ENCODE measurements around the gene PSMG4. TPM values are rescaled to one million over a fixed set of nuclear protein-coding genes. Genes with fewer than 3 reads are reported as not detected.

PSMG4 gene
- total and polyA plus RNA-seq, 9 of the 15 experiments (the other 6 are each of a cell fraction or from before 2014, with no cell fraction given): 12.9 to 185 (median 52.0) TPM

DNA sequence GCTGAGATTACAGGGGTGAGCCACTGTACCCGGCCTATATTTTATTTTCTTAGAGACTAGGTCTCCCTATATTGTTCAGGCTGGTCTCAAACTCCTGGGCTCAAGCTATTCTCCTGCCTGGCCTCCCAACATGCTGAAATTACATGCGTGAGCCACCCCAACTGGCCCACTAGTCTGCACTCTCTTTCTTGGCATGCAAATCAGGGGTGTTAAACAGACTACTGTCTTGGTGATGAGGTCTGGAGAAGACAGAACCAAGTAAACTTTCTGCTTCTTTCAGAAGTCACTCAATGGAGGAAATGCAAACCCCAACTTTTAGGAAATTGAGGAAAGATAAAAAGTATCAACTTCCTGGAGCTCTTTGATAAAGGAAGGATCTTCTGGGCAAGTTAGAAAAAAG lies 23.3 kb upstream of the PSMG4 start:
- H3K4me2 ChIP-seq (ENCODE audit: insufficient read depth, low read length): no peak overlapping the region
- ATAC-seq (no peak), DNase-seq (ENCODE audit: extremely low read depth in 1 of 4, low spot score in 3 of 4) (no peak), FAIRE-seq (no peak)
- peaks cover 9 to 22% of the 10 kb centered on the region in 2 experiments for H3K4me1 ChIP-seq (replicated peaks in 1 of 2; ENCODE audit: control insufficient read depth in 2 of 2, insufficient read depth in 2 of 2, low read length in 2 of 2)
- BruUV-seq (replicated peaks): no TSS peak
- no peak overlapping the region for H2AFZ ChIP-seq (ENCODE audit: low read depth, low read length)
- no peaks in the 10 kb centered on the region for H3K79me2 ChIP-seq (ENCODE audit: control insufficient read depth, insufficient read depth, low read length)
- H3K9ac ChIP-seq (ENCODE audit: insufficient read depth in 1 of 2, low read depth in 2 of 2, low read length in 2 of 2): no peak overlapping the region
- WGBS (ENCODE audit: insufficient coverage, low coverage, missing lambda C conversion rate): 31% methylated on average over 2 of the region's 2 CpGs
- H3K27me3 ChIP-seq (ENCODE audit: control insufficient read depth in 2 of 2, insufficient read depth in 2 of 2, low read length in 2 of 2): peaks cover 16 to 22% of the 10 kb centered on the region in 2 experiments; a peak in 4 of 5 replicates
- H4K20me1 ChIP-seq (replicated peaks; ENCODE audit: control insufficient read depth, insufficient read depth, low read length): no peaks in the 10 kb centered on the region
- ChIA-PET POLR2A (interaction anchor here (0.7 to 2.2 kb wide), 5 partner anchors 16 to 642 kb away, joined by 3 to 7 read pairs (median 3); partner anchors contain the start of gene TUBB2A), CTCF (ENCODE audit: low intra/inter-chr PET ratio) (no interaction called here)
- in situ Hi-C loops (cut with MboI) (no loop called here), intact Hi-C loops (cut with micrococcal nuclease) (no loop called here)
- no peaks in the 10 kb centered on the region for H3K9me1 ChIP-seq (ENCODE audit: control insufficient read depth, insufficient read depth, low read length)
- H3K36me3 ChIP-seq (ENCODE audit: control insufficient read depth, insufficient read depth, low read length): no peaks in the 10 kb centered on the region
- H3K9me3 ChIP-seq (replicated peaks; ENCODE audit: control insufficient read depth, insufficient read depth, low read depth, low read length): no peaks in the 10 kb centered on the region
- no peak overlapping the region for H3K4me3 ChIP-seq
- H3K27ac ChIP-seq (ENCODE audit: extremely low read depth, low read depth, low read length): no peak overlapping the region
- no peak for TF ChIP-seq NR4A1 (CRISPR knock-in tag; IDR thresholded peaks at IDR 0.05)
- TF ChIP-seq NR4A1 (tag; IDR thresholded peaks at IDR 0.05): no peak
- TF ChIP-seq JUNB (CRISPR knock-in tag; conservative IDR thresholded peaks at IDR 0.05): no peak
- TF ChIP-seq, protein P1, sequence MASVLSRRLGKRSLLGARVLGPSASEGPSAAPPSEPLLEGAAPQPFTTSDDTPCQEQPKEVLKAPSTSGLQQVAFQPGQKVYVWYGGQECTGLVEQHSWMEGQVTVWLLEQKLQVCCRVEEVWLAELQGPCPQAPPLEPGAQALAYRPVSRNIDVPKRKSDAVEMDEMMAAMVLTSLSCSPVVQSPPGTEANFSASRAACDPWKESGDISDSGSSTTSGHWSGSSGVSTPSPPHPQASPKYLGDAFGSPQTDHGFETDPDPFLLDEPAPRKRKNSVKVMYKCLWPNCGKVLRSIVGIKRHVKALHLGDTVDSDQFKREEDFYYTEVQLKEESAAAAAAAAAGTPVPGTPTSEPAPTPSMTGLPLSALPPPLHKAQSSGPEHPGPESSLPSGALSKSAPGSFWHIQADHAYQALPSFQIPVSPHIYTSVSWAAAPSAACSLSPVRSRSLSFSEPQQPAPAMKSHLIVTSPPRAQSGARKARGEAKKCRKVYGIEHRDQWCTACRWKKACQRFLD (CRISPR knock-in tag; IDR thresholded peaks at IDR 0.05): no peak
- no peak for TF ChIP-seq ZSCAN29 (IDR thresholded peaks at IDR 0.05)
- TF ChIP-seq CXXC5 (CRISPR knock-in tag; IDR thresholded peaks at IDR 0.05): no peak
- TF ChIP-seq FOXK1 (CRISPR knock-in tag; IDR thresholded peaks at IDR 0.05; ENCODE audit: borderline replicate concordance): no peak
- no peak for TF ChIP-seq ELF2 (CRISPR knock-in tag; IDR thresholded peaks at IDR 0.05)
- no peak for TF ChIP-seq PBX2 (CRISPR knock-in tag; IDR thresholded peaks at IDR 0.05; ENCODE audit: low read depth)
- no peak for TF ChIP-seq PBX2 (tag; conservative IDR thresholded peaks at IDR 0.05; ENCODE audit: low read depth)
- TF ChIP-seq PHB (CRISPR knock-in tag; IDR thresholded peaks at IDR 0.05): no peak
- no peak for TF ChIP-seq RBM25 (IDR thresholded peaks at IDR 0.05; ENCODE audit: low read depth, low read length, severe bottlenecking)
- TF ChIP-seq, protein P2, sequence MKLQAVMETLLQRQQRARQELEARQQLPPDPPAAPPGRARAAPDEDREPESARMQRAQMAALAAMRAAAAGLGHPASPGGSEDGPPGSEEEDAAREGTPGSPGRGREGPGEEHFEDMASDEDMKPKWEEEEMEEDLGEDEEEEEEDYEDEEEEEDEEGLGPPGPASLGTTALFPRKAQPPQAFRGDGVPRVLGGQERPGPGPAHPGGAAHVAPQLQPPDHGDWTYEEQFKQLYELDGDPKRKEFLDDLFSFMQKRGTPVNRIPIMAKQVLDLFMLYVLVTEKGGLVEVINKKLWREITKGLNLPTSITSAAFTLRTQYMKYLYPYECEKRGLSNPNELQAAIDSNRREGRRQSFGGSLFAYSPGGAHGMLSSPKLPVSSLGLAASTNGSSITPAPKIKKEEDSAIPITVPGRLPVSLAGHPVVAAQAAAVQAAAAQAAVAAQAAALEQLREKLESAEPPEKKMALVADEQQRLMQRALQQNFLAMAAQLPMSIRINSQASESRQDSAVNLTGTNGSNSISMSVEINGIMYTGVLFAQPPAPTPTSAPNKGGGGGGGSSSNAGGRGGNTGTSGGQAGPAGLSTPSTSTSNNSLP (IDR thresholded peaks at IDR 0.05; ENCODE audit: borderline replicate concordance, low read depth, low read length): no peak
- TF ChIP-seq FOXA1 (IDR thresholded peaks at IDR 0.05; ENCODE audit: borderline replicate concordance): no peak
- no peak for TF ChIP-seq E2F8 (IDR thresholded peaks at IDR 0.05; ENCODE audit: low read depth, partially characterized antibody)
- no peak for TF ChIP-seq ZFPM2 (CRISPR knock-in tag; IDR thresholded peaks at IDR 0.05)
